ENCODE data around the gene GMDS.

The GMDS gene

GRCh38 chr6:2109796-2110195, 135.6 kb downstream of the GMDS start:
- Histone ChIP-seq H3K9ac (no peak overlapping the region), H2AFZ (ENCODE audit: low read depth) (no peak overlapping the region), H3K4me2 (no peak overlapping the region), H3K27me3 (ENCODE audit: insufficient read depth, low read depth) (no peaks in the 10 kb centered on the region), H3K4me3 (IDR thresholded peaks at IDR 0.05; ENCODE audit: insufficient read depth, low read depth, low read length) (no peak overlapping the region), H3K79me2 (ENCODE audit: insufficient read depth, low read depth) (no peaks in the 10 kb centered on the region), H4K20me1 (ENCODE audit: insufficient read depth) (no peaks in the 10 kb centered on the region), H3K4me1 (ENCODE audit: low read depth, poor library complexity, severe bottlenecking) (peaks cover 10% of the 10 kb centered on the region), H3K36me3 (ENCODE audit: insufficient read depth) (no peaks in the 10 kb centered on the region), H3K27ac (no peak overlapping the region)
- TF ChIP-seq CTCF (conservative IDR thresholded peaks at IDR 0.05; ENCODE audit: low read depth, low read length), result no peak

GRCh38 chr6:2108700-2109306, 136.6 kb downstream of the GMDS start:
- H2AFZ ChIP-seq (ENCODE audit: low read depth), result no peak overlapping the region
- no peak overlapping the region for H3K27ac ChIP-seq
- H4K20me1 ChIP-seq (ENCODE audit: insufficient read depth), result no peaks in the 10 kb centered on the region
- TF ChIP-seq CTCF (conservative IDR thresholded peaks at IDR 0.05; ENCODE audit: low read depth, low read length), result no peak
- H3K4me2 ChIP-seq, result no peak overlapping the region
- H3K36me3 ChIP-seq (ENCODE audit: insufficient read depth), result no peaks in the 10 kb centered on the region
- H3K79me2 ChIP-seq (ENCODE audit: insufficient read depth, low read depth), result no peaks in the 10 kb centered on the region
- no peak overlapping the region for H3K9ac ChIP-seq
- H3K4me1 ChIP-seq (ENCODE audit: low read depth, poor library complexity, severe bottlenecking), result peaks cover 19% of the 10 kb centered on the region
- H3K27me3 ChIP-seq (ENCODE audit: insufficient read depth, low read depth), result no peaks in the 10 kb centered on the region
- no peak overlapping the region for H3K4me3 ChIP-seq (IDR thresholded peaks at IDR 0.05; ENCODE audit: insufficient read depth, low read depth, low read length)

- Histone ChIP-seq H3K4me3 (IDR thresholded peaks at IDR 0.05; ENCODE audit: insufficient read depth, low read depth, low read length) (no peak overlapping the region), H3K27me3 (ENCODE audit: insufficient read depth, low read depth) (no peaks in the 10 kb centered on the region), H3K36me3 (ENCODE audit: insufficient read depth) (no peaks in the 10 kb centered on the region), H3K9ac (no peak overlapping the region), H2AFZ (ENCODE audit: low read depth) (no peak overlapping the region), H4K20me1 (ENCODE audit: insufficient read depth) (no peaks in the 10 kb centered on the region), H3K79me2 (ENCODE audit: insufficient read depth, low read depth) (no peaks in the 10 kb centered on the region), H3K27ac (no peak overlapping the region), H3K4me2 (no peak overlapping the region), H3K4me1 (ENCODE audit: low read depth, poor library complexity, severe bottlenecking) (peaks cover 12% of the 10 kb centered on the region)
- peak; percentile 45 for TF ChIP-seq CTCF (conservative IDR thresholded peaks at IDR 0.05; ENCODE audit: low read depth, low read length)
These were observed 140.9 kb downstream of the GMDS start for GRCh38 chr6:2104524-2104880.

- 0 out of 2 replicates have a peak, but pooled peaks cover 3% of the 10 kb centered on the region for H3K79me2 ChIP-seq (ENCODE audit: insufficient read depth, low read depth)
- no peak overlapping the region for H3K27ac ChIP-seq
- no peaks in the 10 kb centered on the region for H3K36me3 ChIP-seq (ENCODE audit: insufficient read depth)
- TF ChIP-seq CTCF (conservative IDR thresholded peaks at IDR 0.05; ENCODE audit: low read depth, low read length), result peak; percentile 76
- H3K4me2 ChIP-seq, result no peak overlapping the region
- no peaks in the 10 kb centered on the region for H4K20me1 ChIP-seq (ENCODE audit: insufficient read depth)
- H3K4me3 ChIP-seq (IDR thresholded peaks at IDR 0.05; ENCODE audit: insufficient read depth, low read depth, low read length), result no peak overlapping the region
- peaks cover 12% of the 10 kb centered on the region for H3K4me1 ChIP-seq (ENCODE audit: low read depth, poor library complexity, severe bottlenecking)
- H3K27me3 ChIP-seq (ENCODE audit: insufficient read depth, low read depth), result no peaks in the 10 kb centered on the region
- H2AFZ ChIP-seq (ENCODE audit: low read depth), result no peak overlapping the region
- no peak overlapping the region for H3K9ac ChIP-seq
These were observed 141.5 kb downstream of the GMDS start for GRCh38 chr6:2103765-2104523.

All from KMS-11 (cell line).